ENCODE measurements around the gene PLBD2.

GRCh38 chr12:113318046-113318656, 40.2 kb upstream of the PLBD2 start:
- TF ChIP-seq MCM3 (IDR thresholded peaks at IDR 0.05): no peak
- TF ChIP-seq SIRT6 (IDR thresholded peaks at IDR 0.05; ENCODE audit: low read depth, low read length): no peak
- no peak for TF ChIP-seq SP1 (CRISPR knock-in tag; IDR thresholded peaks at IDR 0.05)
- no peak for TF ChIP-seq ZBTB7A (IDR thresholded peaks at IDR 0.05; ENCODE audit: borderline replicate concordance, control insufficient read depth, low read depth, low read length)
- TF ChIP-seq HNRNPUL1 (IDR thresholded peaks at IDR 0.05; ENCODE audit: low read length): no peak
- TF ChIP-seq CC2D1A (IDR thresholded peaks at IDR 0.05): no peak
- no peak for TF ChIP-seq ZNF174 (CRISPR knock-in tag; IDR thresholded peaks at IDR 0.05)
- no peak for TF ChIP-seq CTCF (IDR thresholded peaks at IDR 0.05 in 2 of 3, conservative IDR thresholded peaks at IDR 0.05 in 1 of 3; ENCODE audit: insufficient read depth in 2 of 3, low read depth in 1 of 3, low read length in 3 of 3)
- TF ChIP-seq POLR2A (conservative IDR thresholded peaks at IDR 0.05): no peak
- TF ChIP-seq REST (IDR thresholded peaks at IDR 0.05; ENCODE audit: borderline replicate concordance): no peak
- no peak for TF ChIP-seq REST (CRISPR knock-in tag; IDR thresholded peaks at IDR 0.05; ENCODE audit: low read depth)

Measured in K562 (cell line).